ENCODE data around the gene HDAC4. TPM values are rescaled to one million over a fixed set of nuclear protein-coding genes. Genes with fewer than 3 reads are reported as not detected.
A peak's percentile ranks its signal among the peaks of the same experiment; 100 is the strongest.

Gene HDAC4
- total RNA-seq, 2 experiments from 2014 or later, result 30.0 to 35.8 TPM

GRCh38 chr2:239220981-239221396 is 179.8 kb downstream of the HDAC4 start:
- ChIA-PET CTCF (interaction anchor here (0.8 to 1.1 kb wide), 3 partner anchors 10 to 12 kb away, joined by 3 to 4 read pairs (median 4); no protein-coding TSS in a partner anchor), POLR2A (no interaction called here)
- intact Hi-C loops (cut with micrococcal nuclease), result no loop called here
- Mint-ChIP-seq H3K27me3 (no peaks in the 10 kb centered on the region), H3K36me3 (peaks cover 1% of the 10 kb centered on the region), H3K9me3 (no peaks in the 10 kb centered on the region), H3K4me1 (ENCODE audit: low read depth) (peaks cover 61% of the 10 kb centered on the region), H3K27ac (no peak overlapping the region), H3K4me3 (no peak overlapping the region)
- DNase-seq, result no peak

GRCh38 chr2:239220341-239220740 is 180.5 kb downstream of the HDAC4 start:
- H3K36me3 Mint-ChIP-seq, result peaks cover 1% of the 10 kb centered on the region
- H3K4me3 Mint-ChIP-seq, result no peak overlapping the region
- ChIA-PET POLR2A (no interaction called here), CTCF (no interaction called here)
- H3K27ac Mint-ChIP-seq, result no peak overlapping the region
- intact Hi-C loops (cut with micrococcal nuclease), result no loop called here
- H3K27me3 Mint-ChIP-seq, result no peaks in the 10 kb centered on the region
- H3K9me3 Mint-ChIP-seq, result no peaks in the 10 kb centered on the region
- DNase-seq, result no peak
- H3K4me1 Mint-ChIP-seq (ENCODE audit: low read depth), result peaks cover 62% of the 10 kb centered on the region

- intact Hi-C loops (cut with micrococcal nuclease), result loop anchor here (1.0 to 2.0 kb wide), 4 partner anchors 43 to 165 kb away; no protein-coding TSS in a partner anchor
- Mint-ChIP-seq H3K27me3 (no peaks in the 10 kb centered on the region), H3K4me1 (ENCODE audit: low read depth) (peaks cover 64% of the 10 kb centered on the region), H3K27ac (peak overlapping the region; percentile 88), H3K4me3 (peak overlapping the region; percentile 74), H3K9me3 (no peaks in the 10 kb centered on the region), H3K36me3 (peaks cover 1% of the 10 kb centered on the region)
- ChIA-PET CTCF (interaction anchor here (1.1 kb wide), 1 partner anchor 14 kb away, joined by 3 read pairs; no protein-coding TSS in a partner anchor), POLR2A (interaction anchor here (0.5 to 1.7 kb wide), 9 partner anchors 14 to 184 kb away, joined by 3 to 7 read pairs (median 5); partner anchors contain the start of gene HDAC4)
- peak; percentile 69 for DNase-seq
These were observed 184.1 kb downstream of the HDAC4 start for GRCh38 chr2:239216614-239217273.

- Mint-ChIP-seq H3K4me1 (ENCODE audit: low read depth) (peaks cover 64% of the 10 kb centered on the region), H3K4me3 (peak overlapping the region; percentile 74), H3K9me3 (no peaks in the 10 kb centered on the region), H3K27me3 (no peaks in the 10 kb centered on the region), H3K27ac (peak overlapping the region; percentile 88), H3K36me3 (peaks cover 1% of the 10 kb centered on the region)
- POLR2A ChIA-PET, result interaction anchor here (0.5 to 1.7 kb wide), 8 partner anchors 15 to 185 kb away, joined by 3 to 7 read pairs (median 5); partner anchors contain the start of gene HDAC4
- intact Hi-C loops (cut with micrococcal nuclease), result loop anchor here (1.0 to 2.0 kb wide), 4 partner anchors 43 to 165 kb away; no protein-coding TSS in a partner anchor
- CTCF ChIA-PET, result no interaction called here
- no peak for DNase-seq
These were observed 184.7 kb downstream of the HDAC4 start for GRCh38 chr2:239215988-239216613.

GRCh38 chr2:239215136-239215925 is 185.5 kb downstream of the HDAC4 start:
- intact Hi-C loops (cut with micrococcal nuclease), result no loop called here
- Mint-ChIP-seq H3K4me1 (ENCODE audit: low read depth) (peaks cover 62% of the 10 kb centered on the region), H3K27ac (no peak overlapping the region), H3K36me3 (peaks cover 1% of the 10 kb centered on the region), H3K9me3 (no peaks in the 10 kb centered on the region), H3K4me3 (no peak overlapping the region), H3K27me3 (no peaks in the 10 kb centered on the region)
- ChIA-PET CTCF (no interaction called here), POLR2A (interaction anchor here (1.4 kb wide), 1 partner anchor 70 kb away, joined by 4 read pairs; no protein-coding TSS in a partner anchor)
- no peak for DNase-seq

- ChIA-PET POLR2A (no interaction called here), CTCF (interaction anchor here (1.1 kb wide), 1 partner anchor 70 kb away, joined by 3 read pairs; no protein-coding TSS in a partner anchor)
- H3K27ac Mint-ChIP-seq, result no peak overlapping the region
- intact Hi-C loops (cut with micrococcal nuclease), result no loop called here
- H3K27me3 Mint-ChIP-seq, result no peaks in the 10 kb centered on the region
- no peak overlapping the region for H3K4me3 Mint-ChIP-seq
- peaks cover 57% of the 10 kb centered on the region for H3K4me1 Mint-ChIP-seq (ENCODE audit: low read depth)
- no peaks in the 10 kb centered on the region for H3K9me3 Mint-ChIP-seq
- no peaks in the 10 kb centered on the region for H3K36me3 Mint-ChIP-seq
- no peak for DNase-seq
These were observed 186.1 kb downstream of the HDAC4 start for GRCh38 chr2:239214725-239215124.

GRCh38 chr2:239213643-239214101 is 187.1 kb downstream of the HDAC4 start:
- Mint-ChIP-seq H3K4me1 (ENCODE audit: low read depth) (peaks cover 56% of the 10 kb centered on the region), H3K9me3 (no peaks in the 10 kb centered on the region), H3K27ac (no peak overlapping the region), H3K36me3 (no peaks in the 10 kb centered on the region), H3K27me3 (no peaks in the 10 kb centered on the region), H3K4me3 (no peak overlapping the region)
- intact Hi-C loops (cut with micrococcal nuclease), result no loop called here
- ChIA-PET POLR2A (no interaction called here), CTCF (interaction anchor here (1.0 to 1.1 kb wide), 2 partner anchors 19 to 69 kb away, joined by 3 read pairs; no protein-coding TSS in a partner anchor)
- DNase-seq, result no peak

GRCh38 chr2:239212929-239213642 is 187.7 kb downstream of the HDAC4 start:
- no peaks in the 10 kb centered on the region for H3K9me3 Mint-ChIP-seq
- no peaks in the 10 kb centered on the region for H3K27me3 Mint-ChIP-seq
- H3K36me3 Mint-ChIP-seq, result no peaks in the 10 kb centered on the region
- intact Hi-C loops (cut with micrococcal nuclease), result no loop called here
- CTCF ChIA-PET, result interaction anchor here (1.0 kb wide), 1 partner anchor 20 kb away, joined by 3 read pairs; no protein-coding TSS in a partner anchor
- POLR2A ChIA-PET, result no interaction called here
- peaks cover 60% of the 10 kb centered on the region for H3K4me1 Mint-ChIP-seq (ENCODE audit: low read depth)
- H3K4me3 Mint-ChIP-seq, result no peak overlapping the region
- DNase-seq, result no peak
- no peak overlapping the region for H3K27ac Mint-ChIP-seq

- intact Hi-C loops (cut with micrococcal nuclease), result no loop called here
- no peak overlapping the region for H3K27ac Mint-ChIP-seq
- no peaks in the 10 kb centered on the region for H3K9me3 Mint-ChIP-seq
- peaks cover 52% of the 10 kb centered on the region for H3K4me1 Mint-ChIP-seq (ENCODE audit: low read depth)
- no peaks in the 10 kb centered on the region for H3K27me3 Mint-ChIP-seq
- no peak for DNase-seq
- H3K4me3 Mint-ChIP-seq, result no peak overlapping the region
- no peaks in the 10 kb centered on the region for H3K36me3 Mint-ChIP-seq
- ChIA-PET CTCF (interaction anchor here (0.5 kb wide), 1 partner anchor 647 kb away, joined by 3 read pairs; no protein-coding TSS in a partner anchor), POLR2A (no interaction called here)
These were observed 188.5 kb downstream of the HDAC4 start for GRCh38 chr2:239212121-239212928.

- no peak overlapping the region for H3K27ac Mint-ChIP-seq
- CTCF ChIA-PET, result interaction anchor here (1.2 kb wide), 1 partner anchor 182 kb away, joined by 4 read pairs; no protein-coding TSS in a partner anchor
- H3K4me1 Mint-ChIP-seq (ENCODE audit: low read depth), result peaks cover 48% of the 10 kb centered on the region
- no peaks in the 10 kb centered on the region for H3K27me3 Mint-ChIP-seq
- no peak for DNase-seq
- no peaks in the 10 kb centered on the region for H3K9me3 Mint-ChIP-seq
- intact Hi-C loops (cut with micrococcal nuclease), result no loop called here
- no peak overlapping the region for H3K4me3 Mint-ChIP-seq
- no peaks in the 10 kb centered on the region for H3K36me3 Mint-ChIP-seq
- POLR2A ChIA-PET, result no interaction called here
These were observed 189.3 kb downstream of the HDAC4 start for GRCh38 chr2:239211396-239212094.

Measured in activated CD4-positive, alpha-beta memory T cell treated with anti-CD3 and anti-CD28 coated beads for 36 hours (primary cell).